Type B pancreatic cell (in vitro differentiated cells): ENCODE results near the gene MYBBP1A. TPM values are rescaled to one million over a fixed set of nuclear protein-coding genes. Genes with fewer than 3 reads are reported as not detected.
"Not testable (repeated sequence)": the region's sequence is repeated elsewhere in the genome, so short reads cannot be mapped to it uniquely, and the experiment has no call there.

Source experiments
- DNase-seq: peaks from one replicate; pipeline ENCODE4 v3.0.0; 2021; ENCODE audit warnings: mixed read lengths; ENCODE audit not compliant: unreplicated experiment; ENCODE audit errors: extremely low spot score
- H3K27ac Mint-ChIP-seq: 2 replicates; pipeline ENCODE4 v1.8.0; 2021; ENCODE audit warnings: mild to moderate bottlenecking, mixed read lengths
- H3K27me3 Mint-ChIP-seq: 2 replicates; pipeline ENCODE4 v1.8.0; 2021; ENCODE audit warnings: mixed read lengths
- H3K36me3 Mint-ChIP-seq: 2 replicates; pipeline ENCODE4 v1.8.0; 2021; ENCODE audit warnings: mixed read lengths
- H3K4me1 Mint-ChIP-seq: one replicate; pipeline ENCODE4 v1.8.0; 2021; ENCODE audit warnings: mixed read lengths; ENCODE audit not compliant: unreplicated experiment
- H3K4me3 Mint-ChIP-seq: 2 replicates; pipeline ENCODE4 v1.8.0; 2021; ENCODE audit warnings: mild to moderate bottlenecking, mixed read lengths
- H3K9me3 Mint-ChIP-seq: 2 replicates; pipeline ENCODE4 v1.8.0; 2021; ENCODE audit warnings: mixed read lengths
- total RNA-seq: library from RNA; stranded (reverse); gene quantifications from 2 replicates; pipeline ENCODE4 v1.2.1, GENCODE V29; 2021; ENCODE audit warnings: low replicate concordance
- TF ChIP-seq, protein P1 (sequence below): fragments of 200-600 bp; sonication (generic); conservative IDR thresholded peaks from 2 replicates; pipeline ENCODE4 v1.5.0; 2021; ENCODE audit warnings: antibody characterized with exemption, mild to moderate bottlenecking

Gene MYBBP1A
- total RNA-seq, 1 donor from 2014 or later = 66.0 TPM

DNA sequence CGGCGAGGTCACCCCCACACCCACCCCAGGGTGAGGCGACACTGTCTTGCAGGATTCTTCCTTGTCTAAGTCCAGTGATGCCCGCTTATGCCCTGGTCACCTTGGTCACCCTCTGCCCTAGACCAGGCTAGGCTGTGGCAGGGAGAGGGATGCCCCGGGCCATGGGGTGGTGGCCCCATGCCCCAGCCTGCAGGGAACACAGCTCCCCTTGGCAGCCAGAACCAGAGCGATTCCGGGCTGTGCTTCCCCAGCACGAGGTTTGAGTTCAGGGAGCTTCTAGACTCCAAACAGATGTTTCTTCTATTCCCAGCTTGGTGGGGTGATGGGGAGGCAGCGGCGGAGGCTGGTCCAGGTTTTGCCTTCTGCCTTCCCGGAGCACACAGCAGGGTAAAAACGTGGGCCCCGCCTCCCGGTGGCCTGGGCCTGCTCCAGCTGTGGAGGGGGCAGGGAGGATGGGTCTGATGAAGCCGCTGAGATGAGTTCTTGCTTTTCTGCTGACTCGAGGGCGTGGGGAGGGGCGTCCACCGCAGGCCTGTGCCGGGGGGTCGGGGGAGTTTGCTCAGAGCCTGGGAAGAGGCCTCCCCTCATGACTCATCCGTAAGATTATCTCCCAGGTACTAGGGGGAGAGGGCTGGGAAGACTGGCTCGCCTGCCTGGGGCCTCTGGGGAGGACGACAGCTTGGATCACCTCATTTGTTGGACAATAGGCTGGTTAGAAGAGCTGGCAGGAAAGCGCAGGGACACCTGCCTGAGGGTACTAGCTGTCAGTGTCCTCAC, 44.5 kb upstream of the MYBBP1A start:
- no peak for DNase-seq
- TF ChIP-seq, protein P1, sequence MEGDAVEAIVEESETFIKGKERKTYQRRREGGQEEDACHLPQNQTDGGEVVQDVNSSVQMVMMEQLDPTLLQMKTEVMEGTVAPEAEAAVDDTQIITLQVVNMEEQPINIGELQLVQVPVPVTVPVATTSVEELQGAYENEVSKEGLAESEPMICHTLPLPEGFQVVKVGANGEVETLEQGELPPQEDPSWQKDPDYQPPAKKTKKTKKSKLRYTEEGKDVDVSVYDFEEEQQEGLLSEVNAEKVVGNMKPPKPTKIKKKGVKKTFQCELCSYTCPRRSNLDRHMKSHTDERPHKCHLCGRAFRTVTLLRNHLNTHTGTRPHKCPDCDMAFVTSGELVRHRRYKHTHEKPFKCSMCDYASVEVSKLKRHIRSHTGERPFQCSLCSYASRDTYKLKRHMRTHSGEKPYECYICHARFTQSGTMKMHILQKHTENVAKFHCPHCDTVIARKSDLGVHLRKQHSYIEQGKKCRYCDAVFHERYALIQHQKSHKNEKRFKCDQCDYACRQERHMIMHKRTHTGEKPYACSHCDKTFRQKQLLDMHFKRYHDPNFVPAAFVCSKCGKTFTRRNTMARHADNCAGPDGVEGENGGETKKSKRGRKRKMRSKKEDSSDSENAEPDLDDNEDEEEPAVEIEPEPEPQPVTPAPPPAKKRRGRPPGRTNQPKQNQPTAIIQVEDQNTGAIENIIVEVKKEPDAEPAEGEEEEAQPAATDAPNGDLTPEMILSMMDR = no peak
- H3K9me3 Mint-ChIP-seq = no peaks in the 10 kb centered on the region
- peaks cover 10% of the 10 kb centered on the region for H3K36me3 Mint-ChIP-seq
- H3K27me3 Mint-ChIP-seq = no peaks in the 10 kb centered on the region
- H3K4me3 Mint-ChIP-seq = peak overlapping the region; percentile 77
- H3K4me1 Mint-ChIP-seq = peaks cover 45% of the 10 kb centered on the region
- peak overlapping the region; percentile 80 for H3K27ac Mint-ChIP-seq

GRCh38 chr17:4598776-4599504, 43.8 kb upstream of the MYBBP1A start:
- peaks cover 6% of the 10 kb centered on the region for H3K36me3 Mint-ChIP-seq
- TF ChIP-seq, protein P1 = no peak
- DNase-seq = no peak
- H3K9me3 Mint-ChIP-seq = no peaks in the 10 kb centered on the region
- peak overlapping the region; percentile 77 for H3K4me3 Mint-ChIP-seq
- H3K27ac Mint-ChIP-seq = peak overlapping the region; percentile 80
- peaks cover 40% of the 10 kb centered on the region for H3K4me1 Mint-ChIP-seq
- H3K27me3 Mint-ChIP-seq = no peaks in the 10 kb centered on the region

- H3K27ac Mint-ChIP-seq = no peak overlapping the region
- H3K36me3 Mint-ChIP-seq = peaks cover under 1% of the 10 kb centered on the region
Measured at GRCh38 chr17:4597975-4598374, 42.8 kb upstream of the MYBBP1A start.

DNA sequence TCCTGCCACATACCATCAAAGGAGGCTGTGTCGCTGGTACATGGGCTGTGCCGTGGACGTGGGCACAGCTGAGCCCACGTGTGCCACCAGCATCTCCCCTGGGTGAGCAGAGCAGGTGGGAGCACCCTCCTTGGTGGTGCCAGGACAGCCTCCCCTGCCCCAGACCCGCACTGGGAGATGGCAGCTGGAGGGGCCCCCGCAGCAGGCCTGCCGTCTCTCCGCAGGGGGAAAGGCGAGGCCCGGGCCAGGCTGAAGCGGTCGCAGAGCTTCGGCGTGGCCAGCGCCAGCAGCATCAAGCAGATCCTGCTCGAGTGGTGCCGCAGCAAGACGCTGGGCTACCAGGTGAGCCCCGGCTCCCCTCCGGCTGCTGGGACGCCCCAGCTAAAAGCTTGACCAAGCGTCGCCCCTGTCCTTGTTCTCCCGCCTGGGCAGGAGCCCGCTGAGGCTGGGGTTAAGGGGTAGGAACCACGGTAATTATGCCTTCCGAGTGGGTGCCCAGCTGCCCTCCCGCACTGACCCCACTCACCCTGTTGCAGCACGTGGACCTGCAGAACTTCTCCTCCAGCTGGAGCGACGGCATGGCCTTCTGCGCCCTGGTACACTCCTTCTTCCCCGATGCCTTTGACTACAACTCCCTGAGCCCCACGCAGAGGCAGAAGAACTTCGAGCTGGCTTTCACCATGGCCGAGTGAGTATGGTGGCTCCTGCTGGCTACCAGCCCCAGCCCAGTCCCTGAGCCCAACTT, 41.6 kb upstream of the MYBBP1A start:
- no peak overlapping the region for H3K27ac Mint-ChIP-seq
- no peak overlapping the region for H3K4me3 Mint-ChIP-seq
- peaks cover 42% of the 10 kb centered on the region for H3K4me1 Mint-ChIP-seq
- no peak for DNase-seq
- H3K36me3 Mint-ChIP-seq = no peaks in the 10 kb centered on the region
- no peaks in the 10 kb centered on the region for H3K9me3 Mint-ChIP-seq
- no peaks in the 10 kb centered on the region for H3K27me3 Mint-ChIP-seq
- TF ChIP-seq, protein P1 = no peak

More at GRCh38 chr17:4597975-4598374, 42.8 kb upstream of the MYBBP1A start:
- H3K27me3 Mint-ChIP-seq = no peaks in the 10 kb centered on the region
- H3K4me3 Mint-ChIP-seq = peak overlapping the region; percentile 20
- peaks cover 39% of the 10 kb centered on the region for H3K4me1 Mint-ChIP-seq
- DNase-seq = no peak
- H3K9me3 Mint-ChIP-seq = no peaks in the 10 kb centered on the region
- TF ChIP-seq, protein P1 = no peak

- H3K27me3 Mint-ChIP-seq, H3K36me3 Mint-ChIP-seq, H3K27ac Mint-ChIP-seq, DNase-seq, H3K9me3 Mint-ChIP-seq, H3K4me3 Mint-ChIP-seq: not testable (repeated sequence)
- peaks cover 40% of the 10 kb centered on the region for H3K4me1 Mint-ChIP-seq
Measured at GRCh38 chr17:4595685-4596342, 40.6 kb upstream of the MYBBP1A start.
